Measurements from ENCODE around the gene CALHM4.

DNA sequence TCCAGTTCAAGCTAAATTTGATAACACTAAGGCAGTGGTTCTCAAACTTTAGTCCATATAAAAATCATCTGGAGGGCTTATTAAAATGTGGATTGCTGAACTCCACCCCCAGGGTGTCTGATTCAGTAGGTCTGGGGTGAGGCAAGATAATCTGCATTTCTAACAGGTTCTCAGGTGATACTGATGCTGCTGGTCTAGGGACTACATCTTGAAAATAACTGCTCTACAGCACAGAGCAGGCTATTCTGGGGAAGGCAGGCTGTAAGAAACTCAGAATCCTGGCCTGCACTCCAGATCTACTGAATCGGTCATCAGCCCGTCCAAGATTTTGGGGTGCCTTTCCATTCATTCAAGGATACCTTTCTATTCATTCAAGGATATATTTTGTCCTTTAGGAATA is 30.7 kb upstream of the CALHM4 start:
- no peak for TF ChIP-seq CTCF (IDR thresholded peaks at IDR 0.05; ENCODE audit: extremely low read depth in 1 of 2, insufficient read depth in 1 of 2, low read depth in 1 of 2, low read length in 2 of 2)
- no peak for TF ChIP-seq POLR2A (IDR thresholded peaks at IDR 0.05; ENCODE audit: low read depth, low read length)
- no peak for TF ChIP-seq POLR2AphosphoS5 (IDR thresholded peaks at IDR 0.05; ENCODE audit: insufficient read depth, low read depth, low read length)
- TF ChIP-seq GATA2 (IDR thresholded peaks at IDR 0.05; ENCODE audit: insufficient read depth, insufficient read length, low read depth, low read length), result no peak
- no peak for TF ChIP-seq MYC (IDR thresholded peaks at IDR 0.05; ENCODE audit: low read depth, low read length)
- TF ChIP-seq EZH2 (IDR thresholded peaks at IDR 0.05; ENCODE audit: borderline replicate concordance, low read depth, low read length, severe bottlenecking), result no peak

Measured in endothelial cell of umbilical vein (primary cell).